Hypothalamus (tissue), 51 donors: Measurements from ENCODE around the gene PHAX.
A peak's percentile ranks its signal among the peaks of the same experiment; 100 is the strongest.
"Not testable (repeated sequence)": the region's sequence is repeated elsewhere in the genome, so short reads cannot be mapped to it uniquely, and the experiment has no call there.

Experiments used
- DNase-seq, 51 donors: peaks; one replicate each; lab custom pipeline; 2025; lab: John Stamatoyannopoulos, UW

The PHAX gene, protein sequence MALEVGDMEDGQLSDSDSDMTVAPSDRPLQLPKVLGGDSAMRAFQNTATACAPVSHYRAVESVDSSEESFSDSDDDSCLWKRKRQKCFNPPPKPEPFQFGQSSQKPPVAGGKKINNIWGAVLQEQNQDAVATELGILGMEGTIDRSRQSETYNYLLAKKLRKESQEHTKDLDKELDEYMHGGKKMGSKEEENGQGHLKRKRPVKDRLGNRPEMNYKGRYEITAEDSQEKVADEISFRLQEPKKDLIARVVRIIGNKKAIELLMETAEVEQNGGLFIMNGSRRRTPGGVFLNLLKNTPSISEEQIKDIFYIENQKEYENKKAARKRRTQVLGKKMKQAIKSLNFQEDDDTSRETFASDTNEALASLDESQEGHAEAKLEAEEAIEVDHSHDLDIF

DNA sequence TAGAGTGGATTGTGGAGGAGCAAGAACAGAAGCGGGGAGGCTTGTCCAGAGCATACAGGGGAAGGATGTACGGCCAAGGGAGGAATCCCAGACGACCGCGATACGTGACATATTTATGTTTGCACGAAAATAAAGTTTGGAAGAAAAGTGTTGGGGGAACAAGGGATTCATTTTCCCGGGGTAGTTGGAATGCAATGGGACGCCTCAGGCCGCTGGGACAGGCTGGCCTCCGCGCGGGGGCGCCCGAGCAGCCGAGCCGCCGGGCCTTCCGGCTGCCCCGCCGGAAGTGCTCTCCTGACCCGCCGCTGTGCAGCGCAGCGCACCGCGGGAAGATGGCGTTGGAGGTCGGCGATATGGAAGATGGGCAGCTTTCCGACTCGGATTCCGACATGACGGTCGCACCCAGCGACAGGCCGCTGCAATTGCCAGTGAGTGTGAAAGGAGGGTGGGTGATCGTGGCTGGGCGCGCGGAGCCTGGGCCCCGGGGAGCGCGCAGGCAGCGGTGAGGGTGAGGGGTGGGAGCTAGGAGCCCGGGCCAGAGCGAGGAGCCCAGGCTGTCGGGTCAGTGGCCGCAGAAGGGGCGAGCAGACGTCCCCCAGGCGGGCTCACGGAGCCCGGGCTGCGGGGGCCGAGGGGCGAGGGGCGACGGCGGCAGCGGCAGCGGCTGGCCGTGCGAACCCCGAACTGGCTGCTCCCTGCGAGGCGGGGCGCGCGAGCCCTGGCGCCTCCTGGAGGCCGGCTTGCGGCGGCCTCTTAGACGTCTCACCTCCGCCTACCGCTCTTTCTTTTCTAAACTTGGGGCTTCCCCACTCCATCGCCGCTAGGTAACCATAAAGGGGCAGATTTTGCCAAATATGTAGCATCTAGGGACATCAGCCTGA is at the start of gene PHAX:
TSS of gene PHAX (plus strand) at position 317 of the 881 bp plus-strand sequence. CDS start at position 333, 16 bp downstream.
- DNase-seq: peak; percentile 22 to 84 (median 65)

DNA sequence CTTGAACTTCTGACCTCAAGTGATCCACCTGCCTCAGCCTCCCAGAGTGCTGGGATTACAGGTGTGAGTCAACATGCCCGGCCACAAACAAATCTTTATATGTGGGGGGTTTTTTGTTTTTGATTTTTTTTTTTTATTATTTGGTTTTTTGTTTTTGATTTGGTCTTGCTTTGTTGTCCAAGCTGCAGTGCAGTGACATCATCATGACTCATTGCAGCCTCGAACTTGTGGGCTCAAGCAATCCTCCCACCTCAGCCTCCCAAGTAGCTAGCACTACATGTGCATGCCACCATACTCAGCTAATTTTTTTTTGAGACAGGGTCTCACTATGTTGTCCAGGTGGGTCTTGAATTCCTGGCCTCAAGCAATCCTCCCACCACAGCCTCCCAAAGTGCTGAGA is 48.1 kb upstream of the PHAX start:
- no peak for DNase-seq

DNA sequence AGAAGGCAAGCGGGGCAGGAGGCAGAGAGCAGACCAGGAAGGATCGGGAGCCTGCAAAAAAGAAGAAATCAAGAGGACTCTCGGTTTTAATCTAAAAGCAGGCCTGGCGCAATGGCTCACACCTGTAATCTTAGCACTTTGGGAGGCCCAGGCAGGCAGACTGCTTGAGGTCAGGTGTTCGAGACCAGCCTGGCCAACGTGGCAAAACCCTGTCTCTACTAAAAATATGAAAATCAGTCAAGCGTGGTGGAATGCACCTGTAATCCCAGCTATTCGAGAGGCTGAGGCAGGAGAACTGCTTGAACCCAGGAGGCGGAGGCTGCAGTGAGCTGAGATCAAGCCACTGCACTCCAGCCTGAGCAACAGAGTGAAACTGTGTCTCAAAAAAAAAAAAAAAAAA is 45.6 kb upstream of the PHAX start:
- not testable (repeated sequence) for DNase-seq

DNA sequence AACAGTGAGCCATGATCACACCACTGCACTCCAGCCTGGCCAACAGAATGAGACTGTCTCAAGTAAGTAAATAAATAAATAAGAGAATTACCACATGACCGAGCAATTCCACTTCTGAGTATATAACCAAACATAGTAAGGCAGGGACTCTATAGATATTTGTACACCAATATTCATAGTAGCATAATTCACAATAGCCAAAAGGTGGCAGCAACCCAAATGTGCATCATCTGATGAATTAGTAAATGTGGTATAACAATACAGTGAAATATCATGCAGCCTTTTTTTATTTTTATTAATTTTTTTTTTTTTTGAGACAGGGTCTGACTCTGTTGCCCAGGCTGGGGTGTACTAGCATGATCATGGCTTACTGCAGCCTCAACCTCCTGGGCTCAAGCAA is 38.8 kb upstream of the PHAX start:
- no peak for DNase-seq

DNA sequence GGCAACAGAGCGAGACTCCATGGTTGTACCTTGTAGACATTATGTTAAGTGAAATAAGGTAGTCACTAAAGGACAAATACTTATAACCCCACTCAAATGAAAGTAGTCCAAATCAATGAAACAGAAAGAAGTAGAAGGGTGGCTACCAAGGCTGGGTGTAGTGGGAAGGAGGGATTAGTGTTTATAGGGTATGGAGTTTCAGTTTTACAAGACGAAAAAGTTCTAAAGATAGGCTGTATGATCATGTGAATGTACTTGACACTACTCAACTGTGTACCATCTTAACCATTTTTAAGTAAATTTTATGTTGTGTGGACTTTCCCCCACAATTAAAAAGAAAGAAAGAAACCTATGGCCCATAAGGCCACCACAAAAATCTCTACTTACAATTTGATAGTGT is 37.9 kb upstream of the PHAX start:
- no peak for DNase-seq

DNA sequence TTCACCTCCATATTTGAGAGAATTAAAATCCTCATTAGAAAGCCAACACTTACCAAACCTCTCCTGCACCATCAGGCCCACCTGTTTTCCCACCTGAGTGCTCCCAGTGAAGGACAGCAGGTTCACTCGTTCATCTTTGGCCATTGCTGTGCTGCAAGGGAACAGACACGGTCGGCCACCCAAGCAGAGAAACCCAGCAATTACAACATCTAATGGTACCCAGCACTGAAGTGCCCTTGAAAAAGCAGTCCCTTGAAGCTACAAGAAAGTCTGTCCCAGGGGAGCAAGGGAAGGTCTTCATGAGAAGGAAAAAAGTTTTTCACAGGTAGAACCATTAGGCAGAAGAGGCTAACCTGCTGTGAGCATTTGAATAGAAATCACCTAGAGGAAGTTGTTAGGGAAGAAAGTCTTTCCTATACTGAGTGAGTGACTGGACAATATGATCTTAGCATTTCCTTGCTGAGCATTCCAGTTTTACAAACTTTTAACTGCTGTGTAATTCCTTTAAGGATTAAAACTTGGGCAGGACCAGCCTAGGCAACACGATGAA is 32.5 kb upstream of the PHAX start:
- DNase-seq: no peak

DNA sequence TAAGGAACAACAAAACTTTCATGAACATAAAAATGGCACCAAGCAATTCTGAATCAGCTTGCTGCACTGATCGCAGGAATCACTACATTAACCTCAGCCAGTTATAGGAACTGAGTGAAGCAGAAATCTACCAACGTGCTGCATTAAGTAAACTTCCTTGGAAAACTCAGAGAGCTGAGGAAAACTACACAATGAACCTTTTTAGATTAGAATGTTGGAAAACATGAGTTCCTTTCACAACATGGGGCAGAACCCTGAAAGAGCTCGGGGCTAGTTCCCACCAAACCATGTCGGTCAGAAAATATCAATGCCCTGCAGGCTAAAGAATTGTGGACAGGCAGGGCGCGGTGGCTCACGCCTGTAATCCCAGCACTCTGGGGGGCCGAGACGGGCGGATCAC is 25.1 kb upstream of the PHAX start:
- DNase-seq: no peak

DNA sequence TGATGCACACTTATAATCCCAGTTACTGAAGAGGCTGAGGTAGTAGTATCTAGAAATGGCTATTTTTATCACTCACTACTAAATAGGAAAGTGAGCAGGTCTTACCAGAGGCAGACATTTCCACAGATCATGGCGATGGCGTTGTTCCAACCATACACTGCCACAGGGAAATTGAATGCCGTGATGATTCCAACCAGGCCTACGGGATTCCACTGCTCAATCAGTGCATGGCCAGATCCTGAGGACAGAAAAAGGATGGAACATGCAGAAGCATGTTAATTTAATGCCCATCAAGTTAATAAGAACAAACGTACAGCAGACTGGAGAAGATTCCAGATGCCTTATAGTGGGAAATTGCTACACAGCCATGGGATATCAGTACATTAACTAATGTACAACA is 23.8 kb upstream of the PHAX start:
- DNase-seq: no peak

DNA sequence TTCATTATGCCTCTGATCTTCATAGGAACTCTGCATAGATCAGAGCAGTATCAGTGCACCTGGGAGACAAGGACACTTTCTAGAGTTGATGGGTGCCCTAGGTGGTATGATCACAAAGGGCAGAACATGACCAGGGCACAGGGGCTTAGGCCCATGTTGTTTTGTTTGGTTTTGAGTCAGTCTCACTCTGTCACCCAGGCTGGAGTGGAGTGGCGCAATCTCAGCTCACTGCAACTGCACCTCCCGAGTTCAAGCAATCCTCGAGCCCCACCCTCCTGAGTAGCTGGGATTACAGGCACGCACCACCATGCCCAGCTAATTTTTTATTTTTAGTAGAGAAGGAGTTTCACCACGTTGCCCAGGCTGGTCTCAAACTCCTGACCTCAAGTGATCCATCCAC is 23.3 kb upstream of the PHAX start:
- DNase-seq: no peak

DNA sequence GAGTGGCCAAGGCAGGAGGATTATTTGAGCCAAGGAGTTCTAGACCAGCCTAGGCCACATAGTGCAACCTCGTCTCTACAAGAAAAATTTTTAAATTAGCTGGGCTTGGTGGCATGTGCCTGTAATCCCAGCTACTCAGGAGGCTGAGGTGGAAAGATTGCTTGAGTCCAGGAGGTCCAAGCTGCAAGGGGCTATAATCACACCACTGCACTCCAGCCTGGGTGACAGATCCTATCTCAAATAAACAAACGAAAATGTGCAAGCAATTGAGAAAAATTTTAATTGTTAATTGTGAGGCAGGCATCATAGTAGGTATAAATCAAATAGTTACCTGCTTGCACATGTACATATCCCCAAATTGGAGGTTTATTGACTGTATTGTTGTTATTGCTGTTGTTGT is 21.0 kb upstream of the PHAX start:
- DNase-seq: no peak

DNA sequence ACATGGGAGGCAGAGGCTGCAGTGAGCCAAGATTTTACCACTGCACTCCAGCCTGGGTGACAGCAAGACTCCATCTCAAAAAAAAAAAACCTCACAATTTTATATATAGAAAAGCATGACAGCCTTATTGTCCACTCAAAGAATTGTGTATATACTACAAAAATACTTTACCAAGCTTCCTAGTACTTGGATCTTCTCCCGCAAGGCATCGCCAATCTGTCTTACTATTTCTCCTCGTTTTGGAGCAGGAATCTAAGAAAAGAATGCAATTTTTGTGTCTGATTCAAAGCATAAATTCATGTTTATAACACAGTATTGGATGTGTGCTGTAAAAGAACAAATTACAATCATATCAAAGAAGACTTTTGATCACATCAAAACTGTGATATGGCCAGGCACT is 17.0 kb upstream of the PHAX start:
- DNase-seq: no peak

DNA sequence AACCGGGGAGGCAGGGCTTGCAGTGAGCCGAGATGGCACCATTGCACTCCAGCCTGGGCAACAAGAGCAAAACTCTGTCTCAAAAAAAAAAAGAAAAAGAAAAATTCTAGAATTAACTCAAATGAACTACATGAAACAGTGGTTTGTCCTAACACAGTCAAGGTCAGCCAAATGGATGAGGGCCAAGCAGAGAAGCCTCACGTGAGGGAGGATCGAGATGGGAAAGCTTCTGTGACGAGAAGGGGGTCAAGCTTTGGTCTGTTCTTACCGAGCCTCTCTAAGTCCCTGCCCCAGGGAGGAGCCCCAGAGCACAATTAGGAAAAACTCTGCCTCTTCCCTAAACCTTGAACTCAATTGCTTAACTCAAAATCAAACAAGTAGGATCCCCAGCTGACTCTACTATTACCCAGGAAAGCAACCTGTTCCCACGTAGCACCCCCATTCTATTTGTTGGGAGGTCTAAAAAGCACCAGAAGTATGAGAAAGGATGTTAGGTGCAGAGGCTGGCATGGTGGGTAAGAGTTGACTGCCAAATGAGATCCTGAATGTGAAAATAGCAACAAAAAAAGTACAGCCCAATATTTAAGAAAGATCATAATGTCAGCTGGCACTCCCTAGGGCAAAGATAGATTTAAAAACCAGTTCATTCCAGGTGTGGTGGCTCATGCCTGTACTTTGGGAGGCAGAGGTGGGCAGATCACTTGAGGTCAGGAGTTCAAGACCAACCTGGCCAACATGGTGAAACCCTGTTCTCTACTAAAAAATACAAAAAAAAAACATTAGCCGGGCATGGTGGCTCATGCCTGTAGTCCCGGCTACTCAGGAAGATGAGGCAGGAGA is 13.0 kb upstream of the PHAX start:
- DNase-seq: no peak

DNA sequence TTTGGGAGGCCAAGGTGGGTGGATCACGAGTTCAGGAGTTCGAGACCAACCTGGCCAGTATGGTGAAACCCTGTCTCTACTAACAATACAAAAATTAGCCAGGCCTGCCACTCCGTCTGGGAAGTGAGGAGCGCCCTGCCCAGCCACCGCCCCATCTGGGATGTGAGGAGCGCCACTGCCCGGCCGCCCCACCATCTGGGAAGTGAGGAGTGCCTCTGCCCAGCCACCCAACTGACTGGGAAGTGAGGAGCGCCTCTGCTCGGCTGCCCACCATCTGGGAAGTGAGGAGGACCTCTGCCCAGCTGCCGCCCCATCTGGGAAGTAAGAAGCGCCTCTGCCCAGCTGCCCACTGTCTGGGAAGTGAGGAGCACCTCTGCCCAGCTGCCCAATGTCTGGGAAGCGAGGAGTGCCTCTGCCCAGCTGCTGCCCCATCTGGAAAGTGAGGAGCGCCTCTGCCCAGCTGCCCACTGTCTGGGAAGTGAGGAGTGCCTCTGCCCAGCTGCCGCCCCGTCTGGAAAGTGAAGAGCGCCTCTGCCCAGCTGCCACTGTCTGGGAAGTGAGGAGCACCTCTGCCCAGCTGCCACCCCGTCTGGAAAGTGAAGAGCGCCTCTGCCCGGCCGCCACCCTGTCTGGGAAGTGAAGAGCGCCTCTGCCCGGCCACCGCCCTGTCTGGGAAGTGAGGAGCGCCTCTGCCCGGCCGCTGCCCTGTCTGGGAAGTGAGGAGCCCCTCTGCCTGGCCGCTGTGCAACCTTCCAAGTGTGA is 11.0 kb upstream of the PHAX start:
- no peak for DNase-seq

DNA sequence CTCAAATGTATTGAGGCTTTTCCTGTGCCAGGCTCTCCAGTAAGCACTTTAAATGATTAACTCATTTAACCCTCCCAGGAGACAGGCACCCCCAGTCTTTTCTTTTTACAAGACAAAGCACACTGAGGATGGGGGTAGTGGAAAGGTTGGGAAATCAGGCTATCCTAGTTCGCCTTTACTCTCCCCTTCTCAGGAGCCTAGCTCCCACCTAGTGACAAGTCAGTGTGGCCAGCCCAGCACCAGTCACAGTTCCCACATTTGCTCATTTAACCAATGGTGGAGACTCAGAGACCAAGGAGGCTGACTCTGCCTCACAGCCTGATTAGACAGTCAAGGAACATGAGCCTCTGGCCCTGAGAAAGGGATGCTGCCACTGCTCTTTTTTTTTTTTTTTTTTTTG is 9.2 kb upstream of the PHAX start:
- DNase-seq: no peak

DNA sequence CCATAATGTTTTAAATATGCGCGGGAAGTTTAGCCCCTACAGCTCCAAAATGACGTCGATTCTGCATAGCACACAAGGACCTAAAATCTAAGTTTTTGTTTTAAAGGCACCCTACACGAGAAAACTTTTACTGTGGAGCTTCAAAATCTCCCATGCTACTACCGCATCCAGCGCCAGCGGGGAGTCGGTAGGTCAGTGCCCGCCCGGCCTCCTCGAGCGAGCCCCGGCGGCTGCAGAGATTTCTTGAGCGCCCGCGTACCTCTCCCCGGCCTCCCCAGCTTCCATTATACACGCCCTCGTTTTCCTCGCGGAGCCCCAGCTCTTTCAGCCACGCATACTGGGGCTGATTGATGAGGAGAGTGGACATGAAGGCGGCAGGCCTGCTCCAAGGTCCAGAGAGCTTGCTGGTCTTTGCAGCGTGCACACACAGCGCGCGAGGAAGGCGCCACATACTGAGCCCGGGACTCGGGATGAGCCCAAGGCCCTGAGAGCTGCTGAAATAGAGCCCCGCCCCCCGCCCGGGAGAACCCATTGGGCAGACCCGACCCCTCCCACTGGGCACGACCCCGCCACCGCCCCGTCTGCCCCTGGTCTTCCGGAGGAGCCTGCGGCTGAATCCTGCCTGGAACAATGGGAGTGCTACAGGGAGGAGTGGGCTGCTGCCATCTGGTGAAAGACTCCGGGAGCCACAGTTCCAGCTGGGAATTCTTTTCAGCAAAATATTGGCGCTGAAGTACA is 5.8 kb upstream of the PHAX start, which contains the start of gene ALDH7A1:
TSS of gene ALDH7A1 (minus strand) at position 472 of the 738 bp plus-strand sequence. CDS start at position 451, 21 bp downstream.
- peak; percentile 49 to 94 (median 82) for DNase-seq

DNA sequence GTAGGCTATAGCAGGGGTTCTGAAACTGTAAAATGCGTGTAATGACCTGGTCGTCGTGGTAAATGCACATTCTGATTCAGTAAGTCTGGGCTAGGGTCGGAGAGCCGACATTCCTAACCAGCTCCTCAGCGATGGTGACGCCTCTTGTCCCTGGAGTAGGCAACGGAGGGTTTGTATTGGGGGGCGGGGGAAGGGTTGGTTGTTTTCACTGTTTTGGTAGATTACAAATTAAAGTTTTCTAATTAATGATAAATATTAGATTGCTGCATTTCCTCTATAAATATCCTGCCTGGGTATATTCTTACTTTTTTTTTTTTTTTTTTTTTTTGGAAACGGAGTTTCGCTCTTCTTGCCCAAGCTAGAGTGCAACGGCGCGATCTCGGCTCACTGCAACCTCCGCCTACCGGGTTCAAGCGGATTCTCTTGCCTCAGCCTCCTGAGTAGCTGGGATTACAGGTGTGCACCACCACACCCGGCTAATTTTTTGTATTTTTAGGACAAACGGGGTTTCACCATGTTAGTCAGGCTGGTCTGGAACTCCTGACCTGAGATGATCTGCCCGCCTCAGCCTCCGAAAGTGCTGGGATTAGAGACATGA is 5.2 kb upstream of the PHAX start:
- DNase-seq: no peak

DNA sequence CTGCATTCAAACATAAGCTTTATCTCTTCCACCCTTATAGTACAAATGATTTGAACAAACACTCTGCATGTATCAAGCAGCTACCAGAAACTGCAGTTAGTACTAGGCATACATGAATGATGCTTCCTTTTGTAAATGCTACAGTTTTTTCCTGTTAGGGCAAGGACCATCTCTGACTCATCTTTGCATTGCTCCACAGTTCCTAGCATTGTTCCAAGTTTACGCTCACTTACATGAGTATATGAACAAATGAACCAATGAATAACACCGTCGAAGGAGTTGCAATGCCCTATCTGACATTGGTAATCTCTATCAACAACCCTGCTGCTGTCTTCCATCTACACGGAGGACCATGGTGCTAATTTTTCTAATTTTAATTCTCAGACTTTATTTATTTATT is 3.6 kb upstream of the PHAX start:
- DNase-seq: no peak

DNA sequence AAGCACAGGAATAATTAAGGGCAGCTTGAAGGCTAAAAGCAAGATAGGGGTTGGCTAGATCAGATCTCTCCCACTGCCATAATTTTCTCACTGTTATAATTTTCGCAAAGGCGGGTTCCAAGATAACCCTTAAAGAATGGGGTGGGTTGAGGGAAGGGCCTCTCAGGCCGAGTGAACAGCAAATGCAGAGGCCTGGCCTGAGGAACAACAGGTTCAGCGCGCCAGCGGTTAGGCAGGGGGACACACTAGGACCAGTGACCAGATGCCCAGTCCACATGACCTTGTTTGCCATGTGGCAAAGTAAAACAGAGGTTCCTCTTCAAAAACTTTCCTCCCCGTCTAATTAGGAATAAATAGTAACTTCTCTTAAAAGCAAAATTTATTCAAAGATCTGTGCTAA is 1.2 kb upstream of the PHAX start:
- no peak for DNase-seq
